Gastrocnemius medialis (tissue), 4 donors: ENCODE measurements around the gene OR52W1. TPM values are rescaled to one million over a fixed set of nuclear protein-coding genes. Genes with fewer than 3 reads are reported as not detected.

Experiments
- ATAC-seq, 2 donors: fragments of 150-250 bp; one replicate each; pipeline ENCODE4 v1.9.1; 2016
- DNase-seq, 2 donors: peaks; one replicate each; pipeline ENCODE4 v3.0.0-alpha.2; 2019
- H3K27ac ChIP-seq, 4 donors: fragments of 200-600 bp; sonication (generic); 1 replicate in 1 of 4; 2 replicates in 3 of 4; pipeline ENCODE4 v1.5.1; 2016 to 2018; ENCODE audit warnings: mild to moderate bottlenecking in 2 of 4, moderate library complexity in 1 of 4
- H3K27me3 ChIP-seq, 3 donors: fragments of 200-600 bp; sonication (generic) in 2 of 3; 1 replicate in 1 of 3; 2 replicates in 2 of 3; pipeline versions ENCODE4 v1.5.1 to v1.6.0; 2016 to 2019; ENCODE audit warnings: mild to moderate bottlenecking in 1 of 3, moderate library complexity in 1 of 3
- H3K36me3 ChIP-seq, 2 donors: fragments of 200-600 bp; sonication (generic) in 1 of 2; one replicate each; pipeline ENCODE4 v1.5.1; 2017 to 2018
- H3K4me1 ChIP-seq, 2 donors: fragments of 200-600 bp; sonication (generic) in 1 of 2; one replicate each; pipeline ENCODE4 v1.5.1; 2016 to 2017; ENCODE audit warnings: mild to moderate bottlenecking in 2 of 2
- H3K4me3 ChIP-seq, 4 donors: fragments of 200-600 bp; sonication (generic) in 3 of 4; 1 replicate in 1 of 4; 2 replicates in 3 of 4; pipeline ENCODE4 v1.5.1; 2016 to 2019; ENCODE audit warnings: mild to moderate bottlenecking in 2 of 4
- H3K9me3 ChIP-seq, 3 donors: fragments of 200-600 bp; sonication (generic) in 2 of 3; 1 replicate in 1 of 3; 2 replicates in 2 of 3; pipeline ENCODE4 v1.5.1; 2016 to 2019
- CTCF ChIP-seq, 5 experiments: fragments of 450-650 bp in 3 of 5; fragments of 200-600 bp in 2 of 5; sonication (generic) in 2 of 5; IDR thresholded peaks in 4 of 5; conservative IDR thresholded peaks in 1 of 5; 1 replicate in 4 of 5; 2 replicates in 1 of 5; pipeline ENCODE4 v1.5.1; 2016 to 2019; ENCODE audit warnings: antibody characterized with exemption in 5 of 5, mild to moderate bottlenecking in 3 of 5, moderate library complexity in 3 of 5
- POLR2A ChIP-seq, 2 donors: fragments of 450-650 bp; IDR thresholded peaks; one replicate each; pipeline ENCODE4 v1.6.1; 2017; ENCODE audit warnings: antibody characterized with exemption in 2 of 2, mild to moderate bottlenecking in 2 of 2, moderate library complexity in 2 of 2
- in situ Hi-C, 4 donors: fragments of 200-750 bp; cut with MboI; loops; one replicate each; pipeline versions ENCODE4 v1.15.0 to v1.8.0; 2017; ENCODE audit warnings: low sequenced_read_pairs in 4 of 4
- intact Hi-C: fragments of 100-400 bp; cut with DNase I; formaldehyde crosslinking; loops from one replicate; pipeline ENCODE4 v1.15.1; 2023; ENCODE audit warnings: low total_unique reads
- total RNA-seq, 4 donors: library from RNA; depleted of rRNA; stranded (reverse); fragments of >200 nt; gene quantifications; one replicate each; pipeline versions ENCODE4 v1.1.0 to v1.2.3, GENCODE V29; 2016

The OR52W1 gene
- total RNA-seq, 4 donors from 2014 or later, result not detected

GRCh38 chr11:6210274-6210955 lies 11.4 kb downstream of the OR52W1 start:
- TF ChIP-seq POLR2A (IDR thresholded peaks at IDR 0.05), result no peak
- TF ChIP-seq CTCF (IDR thresholded peaks at IDR 0.05 in 4 of 5, conservative IDR thresholded peaks at IDR 0.05 in 1 of 5), result no peak
- Histone ChIP-seq H3K36me3 (peaks cover 0 to 44% of the 10 kb centered on the region in 2 donors), H3K27ac (no peak overlapping the region), H3K27me3 (no peaks in the 10 kb centered on the region), H3K9me3 (no peaks in the 10 kb centered on the region), H3K4me1 (no peaks in the 10 kb centered on the region), H3K4me3 (no peak overlapping the region)
- no peak for ATAC-seq
- no peak for DNase-seq
- in situ Hi-C loops (no loop called here), intact Hi-C loops (no loop called here)

- Histone ChIP-seq H3K9me3 (no peaks in the 10 kb centered on the region), H3K27me3 (no peaks in the 10 kb centered on the region), H3K27ac (no peak overlapping the region), H3K36me3 (peaks cover 0 to 75% of the 10 kb centered on the region in 2 donors), H3K4me1 (no peaks in the 10 kb centered on the region), H3K4me3 (no peak overlapping the region)
- no peak for TF ChIP-seq CTCF (IDR thresholded peaks at IDR 0.05 in 4 of 5, conservative IDR thresholded peaks at IDR 0.05 in 1 of 5)
- no peak for TF ChIP-seq POLR2A (IDR thresholded peaks at IDR 0.05)
- intact Hi-C loops, result no loop called here
- ATAC-seq, result no peak
- in situ Hi-C loops, result no loop called here
- no peak for DNase-seq
Observed at GRCh38 chr11:6214530-6214929, 15.5 kb downstream of the OR52W1 start.

- Histone ChIP-seq H3K4me3 (no peak overlapping the region), H3K9me3 (no peaks in the 10 kb centered on the region), H3K27ac (no peak overlapping the region), H3K36me3 (peaks cover 0 to 76% of the 10 kb centered on the region in 2 donors), H3K27me3 (no peaks in the 10 kb centered on the region), H3K4me1 (no peaks in the 10 kb centered on the region)
- DNase-seq (no peak), ATAC-seq (no peak)
- intact Hi-C loops (no loop called here), in situ Hi-C loops (no loop called here)
- no peak for TF ChIP-seq POLR2A (IDR thresholded peaks at IDR 0.05)
- no peak for TF ChIP-seq CTCF (IDR thresholded peaks at IDR 0.05 in 4 of 5, conservative IDR thresholded peaks at IDR 0.05 in 1 of 5)
Observed at GRCh38 chr11:6216501-6216900, 17.5 kb downstream of the OR52W1 start.

- intact Hi-C loops, result no loop called here
- Histone ChIP-seq H3K27ac (no peak overlapping the region), H3K4me3 (no peak overlapping the region), H3K36me3 (peaks cover 0 to 81% of the 10 kb centered on the region in 2 donors), H3K27me3 (no peaks in the 10 kb centered on the region), H3K4me1 (no peaks in the 10 kb centered on the region), H3K9me3 (no peaks in the 10 kb centered on the region)
- in situ Hi-C loops, result no loop called here
- no peak for ATAC-seq
- no peak for TF ChIP-seq CTCF (IDR thresholded peaks at IDR 0.05 in 4 of 5, conservative IDR thresholded peaks at IDR 0.05 in 1 of 5)
- TF ChIP-seq POLR2A (IDR thresholded peaks at IDR 0.05), result no peak
- no peak for DNase-seq
Observed at GRCh38 chr11:6217722-6218121, 18.7 kb downstream of the OR52W1 start.

- ATAC-seq (peak; percentile 70 to 74), DNase-seq (no peak)
- peaks cover 0 to 90% of the 10 kb centered on the region in 2 donors for H3K36me3 ChIP-seq
- intact Hi-C loops (no loop called here), in situ Hi-C loops (no loop called here)
- TF ChIP-seq POLR2A (IDR thresholded peaks at IDR 0.05) (no peak), CTCF (IDR thresholded peaks at IDR 0.05 in 4 of 5, conservative IDR thresholded peaks at IDR 0.05 in 1 of 5) (no peak)
- H3K27me3 ChIP-seq, result no peaks in the 10 kb centered on the region
- H3K4me3 ChIP-seq, result no peak overlapping the region
- no peak overlapping the region for H3K27ac ChIP-seq
- H3K4me1 ChIP-seq, result peaks cover 0 to under 1% of the 10 kb centered on the region in 2 donors
- H3K9me3 ChIP-seq, result no peaks in the 10 kb centered on the region
Observed at GRCh38 chr11:6219359-6219758, 20.3 kb downstream of the OR52W1 start.
